ENCODE measurements around the gene EFEMP1. TPM values are rescaled to one million over a fixed set of nuclear protein-coding genes. Genes with fewer than 3 reads are reported as not detected.

EFEMP1 gene
- total RNA-seq, 3 donors from 2014 or later: 9.5 to 80.1 (median 40.8) TPM

DNA sequence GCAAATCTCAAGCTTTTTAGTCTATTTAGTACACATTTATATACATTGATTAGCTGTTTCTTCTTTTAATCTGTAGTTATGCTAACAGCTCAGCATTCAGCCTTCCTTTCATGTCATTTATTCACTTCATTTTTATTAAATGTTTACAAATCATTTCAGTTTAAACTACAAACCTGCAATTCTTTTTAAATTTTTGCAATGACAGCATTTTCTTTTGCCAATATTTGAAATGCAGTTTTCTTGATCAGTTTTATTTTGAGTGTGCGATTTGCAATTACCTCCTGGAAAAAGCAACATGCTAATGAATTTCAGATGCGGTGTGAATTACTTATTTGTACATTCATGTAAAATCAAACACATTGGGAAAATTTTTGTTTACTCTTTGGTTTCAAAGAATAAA lies 13.5 kb downstream of the EFEMP1 start:
- Histone ChIP-seq H3K36me3 (ENCODE audit: low read depth) (no peaks in the 10 kb centered on the region), H3K9me3 (no peaks in the 10 kb centered on the region), H3K4me1 (ENCODE audit: low read depth) (no peaks in the 10 kb centered on the region), H3K4me3 (no peak overlapping the region)
- TF ChIP-seq, protein P1, sequence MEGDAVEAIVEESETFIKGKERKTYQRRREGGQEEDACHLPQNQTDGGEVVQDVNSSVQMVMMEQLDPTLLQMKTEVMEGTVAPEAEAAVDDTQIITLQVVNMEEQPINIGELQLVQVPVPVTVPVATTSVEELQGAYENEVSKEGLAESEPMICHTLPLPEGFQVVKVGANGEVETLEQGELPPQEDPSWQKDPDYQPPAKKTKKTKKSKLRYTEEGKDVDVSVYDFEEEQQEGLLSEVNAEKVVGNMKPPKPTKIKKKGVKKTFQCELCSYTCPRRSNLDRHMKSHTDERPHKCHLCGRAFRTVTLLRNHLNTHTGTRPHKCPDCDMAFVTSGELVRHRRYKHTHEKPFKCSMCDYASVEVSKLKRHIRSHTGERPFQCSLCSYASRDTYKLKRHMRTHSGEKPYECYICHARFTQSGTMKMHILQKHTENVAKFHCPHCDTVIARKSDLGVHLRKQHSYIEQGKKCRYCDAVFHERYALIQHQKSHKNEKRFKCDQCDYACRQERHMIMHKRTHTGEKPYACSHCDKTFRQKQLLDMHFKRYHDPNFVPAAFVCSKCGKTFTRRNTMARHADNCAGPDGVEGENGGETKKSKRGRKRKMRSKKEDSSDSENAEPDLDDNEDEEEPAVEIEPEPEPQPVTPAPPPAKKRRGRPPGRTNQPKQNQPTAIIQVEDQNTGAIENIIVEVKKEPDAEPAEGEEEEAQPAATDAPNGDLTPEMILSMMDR (IDR thresholded peaks at IDR 0.05): no peak
- ATAC-seq (no peak), DNase-seq (no peak)
- intact Hi-C loops (cut with DNase I, micrococcal nuclease): no loop called here

DNA sequence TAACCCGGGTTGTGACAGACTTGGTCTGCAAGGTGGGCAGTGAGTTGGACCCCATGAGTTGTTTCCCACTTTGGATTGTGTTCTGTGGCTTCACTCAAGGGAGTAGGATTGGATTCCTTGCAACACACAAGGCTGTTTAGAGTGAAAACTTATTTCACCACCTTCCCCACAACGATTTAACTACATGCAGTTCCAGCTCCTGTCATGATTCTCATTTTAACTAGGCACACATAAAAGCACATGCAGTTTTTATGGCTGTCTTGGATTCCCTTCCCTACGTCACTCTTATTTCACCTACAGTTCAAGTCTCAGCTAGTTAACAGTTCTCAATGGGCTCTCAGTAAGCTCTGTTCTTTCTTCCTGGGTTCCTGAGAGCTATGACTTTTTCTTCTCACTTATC lies 15.9 kb downstream of the EFEMP1 start:
- TF ChIP-seq, protein P1 (IDR thresholded peaks at IDR 0.05): no peak
- no peaks in the 10 kb centered on the region for H3K36me3 ChIP-seq (ENCODE audit: low read depth)
- intact Hi-C loops (cut with DNase I, micrococcal nuclease): no loop called here
- DNase-seq (no peak), ATAC-seq (no peak)
- H3K9me3 ChIP-seq: peaks cover 3% of the 10 kb centered on the region
- no peaks in the 10 kb centered on the region for H3K4me1 ChIP-seq (ENCODE audit: low read depth)
- no peak overlapping the region for H3K4me3 ChIP-seq

DNA sequence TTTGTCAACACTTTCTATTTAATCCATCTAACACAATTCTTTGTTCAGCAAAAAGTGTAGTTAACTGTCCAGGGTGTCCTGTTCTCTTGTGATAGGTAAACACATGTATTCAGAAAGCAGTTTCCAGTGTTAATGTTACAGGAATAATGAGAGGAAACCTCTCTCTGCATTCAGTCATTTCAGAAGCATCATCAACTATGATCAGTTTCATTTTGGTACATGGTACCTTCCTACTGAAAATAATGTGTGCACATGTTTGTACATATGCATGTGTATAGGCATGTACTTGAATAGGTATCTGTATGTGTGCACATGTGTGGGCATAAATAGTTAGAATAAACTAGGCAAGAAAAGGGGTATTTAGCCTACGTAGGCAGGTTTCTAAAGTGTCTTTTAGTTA lies 16.6 kb downstream of the EFEMP1 start:
- DNase-seq (no peak), ATAC-seq (no peak)
- TF ChIP-seq, protein P1 (IDR thresholded peaks at IDR 0.05): no peak
- no peaks in the 10 kb centered on the region for H3K4me1 ChIP-seq (ENCODE audit: low read depth)
- no peak overlapping the region for H3K4me3 ChIP-seq
- intact Hi-C loops (cut with DNase I, micrococcal nuclease): no loop called here
- H3K36me3 ChIP-seq (ENCODE audit: low read depth): no peaks in the 10 kb centered on the region
- peaks cover 3% of the 10 kb centered on the region for H3K9me3 ChIP-seq

DNA sequence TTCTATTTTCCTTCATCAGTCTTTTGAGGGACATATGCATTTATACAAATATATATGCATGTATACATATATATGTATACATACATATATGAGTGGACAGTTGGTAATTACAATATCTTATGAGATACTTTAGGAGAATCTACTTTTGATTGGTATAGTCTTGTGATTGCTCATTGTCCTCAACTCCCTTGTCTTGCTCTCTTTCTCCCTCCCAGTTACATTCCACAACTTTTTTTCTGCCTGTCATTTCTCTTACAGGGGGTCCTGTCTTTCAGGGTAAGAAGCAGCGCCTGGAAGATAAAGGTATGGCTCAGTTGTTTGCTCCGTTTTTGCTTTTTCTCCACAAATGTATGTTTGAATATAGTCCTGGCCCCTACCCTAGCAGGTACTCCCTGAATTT lies 19.9 kb downstream of the EFEMP1 start:
- no peak overlapping the region for H3K4me3 ChIP-seq
- intact Hi-C loops (cut with DNase I, micrococcal nuclease): no loop called here
- H3K36me3 ChIP-seq (ENCODE audit: low read depth): no peaks in the 10 kb centered on the region
- ATAC-seq (no peak), DNase-seq (no peak)
- peaks cover 3% of the 10 kb centered on the region for H3K9me3 ChIP-seq
- no peaks in the 10 kb centered on the region for H3K4me1 ChIP-seq (ENCODE audit: low read depth)
- TF ChIP-seq, protein P1 (IDR thresholded peaks at IDR 0.05): no peak

DNA sequence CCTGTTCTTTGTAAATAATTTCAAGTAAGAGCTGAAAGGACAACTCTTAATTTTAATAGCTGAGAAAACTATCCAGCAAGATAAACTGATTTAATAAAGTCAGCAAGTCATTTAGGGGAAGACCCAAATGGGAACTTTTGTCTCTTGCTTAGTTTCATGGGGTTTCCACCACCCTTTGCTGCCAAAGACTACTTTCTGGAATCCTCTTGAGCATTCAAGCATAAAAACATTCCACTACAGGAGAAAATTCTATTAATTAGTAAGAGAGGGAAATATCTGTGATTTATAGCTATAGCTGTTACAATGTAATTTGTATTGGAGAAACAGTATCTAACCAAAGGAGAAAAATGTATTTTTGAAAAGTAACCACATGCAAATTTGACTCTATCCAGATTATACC lies 20.6 kb downstream of the EFEMP1 start:
- TF ChIP-seq, protein P1 (IDR thresholded peaks at IDR 0.05): no peak
- intact Hi-C loops (cut with DNase I, micrococcal nuclease): no loop called here
- no peak for ATAC-seq

DNA sequence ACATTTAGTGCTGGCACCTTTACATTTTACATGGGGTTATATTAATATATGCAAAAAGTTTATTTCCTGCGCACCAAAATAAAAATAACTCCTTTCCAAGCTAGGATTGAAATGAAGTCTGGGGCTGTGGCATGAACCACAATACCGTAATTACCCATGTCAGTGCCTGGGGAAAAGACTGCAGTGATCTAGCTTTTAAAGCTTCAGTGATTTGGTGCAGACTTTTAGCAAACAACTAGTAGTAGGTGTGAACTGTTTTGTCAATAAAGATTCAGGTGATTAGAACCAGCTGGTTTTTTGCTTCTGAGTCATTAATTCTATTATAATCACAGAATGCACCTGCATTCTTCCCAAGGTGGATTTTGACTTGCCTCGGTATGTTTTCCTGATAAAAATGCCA lies 21.2 kb downstream of the EFEMP1 start:
- DNase-seq: no peak
- Histone ChIP-seq H3K9me3 (peaks cover 3% of the 10 kb centered on the region), H3K4me3 (no peak overlapping the region), H3K36me3 (ENCODE audit: low read depth) (no peaks in the 10 kb centered on the region), H3K4me1 (ENCODE audit: low read depth) (no peaks in the 10 kb centered on the region)
- intact Hi-C loops (cut with DNase I, micrococcal nuclease): no loop called here
- TF ChIP-seq, protein P1 (IDR thresholded peaks at IDR 0.05): no peak
- ATAC-seq: no peak

More for the DNA sequence above, 20.6 kb downstream of the EFEMP1 start:
- Histone ChIP-seq H3K36me3 (ENCODE audit: low read depth) (no peaks in the 10 kb centered on the region), H3K4me1 (ENCODE audit: low read depth) (no peaks in the 10 kb centered on the region), H3K4me3 (no peak overlapping the region), H3K9me3 (peaks cover 3% of the 10 kb centered on the region)
- DNase-seq: no peak
